HG03442 (cell line): ENCODE data around the gene NLGN3.
A peak's percentile ranks its signal among the peaks of the same experiment; 100 is the strongest.
"Not testable (repeated sequence)": the region's sequence is repeated elsewhere in the genome, so short reads cannot be mapped to it uniquely, and the experiment has no call there.

ENCODE experiments used
- ATAC-seq: cut with Tn5 transposase; IDR thresholded peaks from one replicate; pipeline ENCODE4 v1.9.1; 2021; ENCODE audit warnings: mild to moderate bottlenecking, moderate library complexity; ENCODE audit not compliant: unreplicated experiment

The NLGN3 gene

GRCh38 chrX:71169586-71169985 lies 24.9 kb downstream of the NLGN3 start:
- no peak for ATAC-seq

GRCh38 chrX:71170660-71171059 lies 26.0 kb downstream of the NLGN3 start:
- ATAC-seq = no peak

GRCh38 chrX:71171110-71171801 lies 26.6 kb downstream of the NLGN3 start:
- ATAC-seq = no peak

- ATAC-seq = no peak
Observed at GRCh38 chrX:71173440-71173839, 28.8 kb downstream of the NLGN3 start.

- ATAC-seq = no peak
Observed at GRCh38 chrX:71174795-71175194, 30.2 kb downstream of the NLGN3 start.

GRCh38 chrX:71175531-71175930 lies 30.9 kb downstream of the NLGN3 start:
- no peak for ATAC-seq

GRCh38 chrX:71177327-71177726 lies 32.7 kb downstream of the NLGN3 start:
- ATAC-seq = no peak

- ATAC-seq = no peak
Observed at GRCh38 chrX:71178908-71179307, 34.3 kb downstream of the NLGN3 start.

GRCh38 chrX:71180579-71181265 lies 36.1 kb downstream of the NLGN3 start:
- not testable (repeated sequence) for ATAC-seq

- ATAC-seq = peak; percentile 36
Observed at GRCh38 chrX:71181558-71181909, 36.9 kb downstream of the NLGN3 start.

- ATAC-seq = peak; percentile 87
Observed at GRCh38 chrX:71181910-71182799, 37.5 kb downstream of the NLGN3 start.

GRCh38 chrX:71182871-71183270 lies 38.2 kb downstream of the NLGN3 start:
- no peak for ATAC-seq

- ATAC-seq = no peak
Observed at GRCh38 chrX:71183341-71183740, 38.7 kb downstream of the NLGN3 start.

- no peak for ATAC-seq
Observed at GRCh38 chrX:71184092-71184491, 39.5 kb downstream of the NLGN3 start.

GRCh38 chrX:71184803-71185495 lies 40.3 kb downstream of the NLGN3 start:
- ATAC-seq = no peak

GRCh38 chrX:71191248-71191647 lies 46.6 kb downstream of the NLGN3 start:
- no peak for ATAC-seq

- ATAC-seq = peak; percentile 51
Observed at GRCh38 chrX:71195964-71196649, 51.5 kb downstream of the NLGN3 start.

- ATAC-seq = peak; percentile 68
Observed at GRCh38 chrX:71198066-71198465, 53.4 kb downstream of the NLGN3 start.

GRCh38 chrX:71199252-71200008 lies 54.8 kb downstream of the NLGN3 start:
- no peak for ATAC-seq

- ATAC-seq = no peak
Observed at GRCh38 chrX:71210816-71211215, 66.2 kb downstream of the NLGN3 start.
